GM19438 (cell line): ENCODE data around the gene TRIP10.
"Not testable (repeated sequence)": the region's sequence is repeated elsewhere in the genome, so short reads cannot be mapped to it uniquely, and the experiment has no call there.

ENCODE experiments used
- ATAC-seq: cut with Tn5 transposase; IDR thresholded peaks from one replicate; pipeline ENCODE4 v1.9.1; 2021; ENCODE audit warnings: low read depth; ENCODE audit not compliant: unreplicated experiment

Gene TRIP10, protein sequence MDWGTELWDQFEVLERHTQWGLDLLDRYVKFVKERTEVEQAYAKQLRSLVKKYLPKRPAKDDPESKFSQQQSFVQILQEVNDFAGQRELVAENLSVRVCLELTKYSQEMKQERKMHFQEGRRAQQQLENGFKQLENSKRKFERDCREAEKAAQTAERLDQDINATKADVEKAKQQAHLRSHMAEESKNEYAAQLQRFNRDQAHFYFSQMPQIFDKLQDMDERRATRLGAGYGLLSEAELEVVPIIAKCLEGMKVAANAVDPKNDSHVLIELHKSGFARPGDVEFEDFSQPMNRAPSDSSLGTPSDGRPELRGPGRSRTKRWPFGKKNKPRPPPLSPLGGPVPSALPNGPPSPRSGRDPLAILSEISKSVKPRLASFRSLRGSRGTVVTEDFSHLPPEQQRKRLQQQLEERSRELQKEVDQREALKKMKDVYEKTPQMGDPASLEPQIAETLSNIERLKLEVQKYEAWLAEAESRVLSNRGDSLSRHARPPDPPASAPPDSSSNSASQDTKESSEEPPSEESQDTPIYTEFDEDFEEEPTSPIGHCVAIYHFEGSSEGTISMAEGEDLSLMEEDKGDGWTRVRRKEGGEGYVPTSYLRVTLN

DNA sequence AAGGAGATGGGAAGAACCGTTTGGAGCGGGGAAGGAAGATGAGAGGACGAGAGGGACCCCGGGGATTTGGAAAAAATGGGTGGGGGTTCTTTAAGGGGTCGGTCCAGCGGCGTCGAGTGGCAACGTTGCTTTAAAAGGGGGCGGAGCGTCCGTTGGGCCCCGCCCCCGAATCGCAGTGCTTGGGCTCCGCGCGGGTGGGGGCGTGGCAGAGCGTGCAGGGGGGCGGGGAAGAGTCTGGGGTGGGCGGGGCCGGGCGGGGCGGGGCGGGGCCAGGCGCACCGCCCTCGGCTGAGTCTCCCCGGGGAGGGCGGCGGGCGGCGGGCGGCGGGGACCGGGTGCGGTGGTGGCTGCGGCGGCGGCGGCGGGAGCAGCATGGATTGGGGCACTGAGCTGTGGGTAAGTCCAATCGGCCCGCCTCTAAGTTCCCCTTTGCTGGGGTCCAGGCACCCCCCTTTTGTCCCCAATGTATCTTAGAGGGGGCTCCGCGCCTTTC is at the start of gene TRIP10:
Gene TRIP10, plus strand, starts transcription at position 291 of the 493 bp plus-strand sequence. Its CDS starts 82 bp downstream, at position 373.
- ATAC-seq: no peak

DNA sequence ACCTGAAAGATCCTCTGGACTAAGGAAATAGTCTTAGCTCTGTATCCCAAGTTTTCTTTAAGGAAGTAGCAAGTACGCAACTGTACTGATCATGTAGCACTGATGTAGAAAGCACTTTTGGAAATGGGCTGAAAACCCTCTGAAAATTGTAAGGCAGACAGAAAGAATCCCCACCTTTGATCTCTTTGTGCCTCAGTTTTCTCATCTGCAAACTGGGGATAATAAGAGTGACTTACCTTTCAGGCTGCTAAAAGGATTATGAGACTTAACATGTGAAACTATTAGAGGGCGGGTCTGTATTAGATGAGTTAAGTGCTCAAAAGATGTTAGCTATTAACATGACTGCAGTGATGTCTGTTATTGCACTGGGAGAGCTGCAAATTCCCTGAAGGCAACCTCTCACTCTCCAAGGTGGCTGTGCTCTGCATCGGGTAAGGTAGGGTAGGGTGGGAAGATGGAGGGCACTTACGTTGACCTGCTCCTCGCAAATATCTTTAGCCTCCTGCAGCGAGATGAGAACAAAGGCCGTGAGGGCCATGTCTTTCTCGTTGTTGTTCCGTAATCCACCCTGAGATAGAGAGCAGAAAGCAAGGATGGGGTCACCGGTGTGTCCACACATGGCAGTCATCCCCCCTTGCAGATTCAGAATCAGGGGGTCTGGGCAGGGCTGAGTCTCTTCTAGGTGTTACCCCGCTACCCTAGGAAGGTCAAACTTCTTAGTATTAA is 49.2 kb upstream of the TRIP10 start:
- ATAC-seq: no peak

DNA sequence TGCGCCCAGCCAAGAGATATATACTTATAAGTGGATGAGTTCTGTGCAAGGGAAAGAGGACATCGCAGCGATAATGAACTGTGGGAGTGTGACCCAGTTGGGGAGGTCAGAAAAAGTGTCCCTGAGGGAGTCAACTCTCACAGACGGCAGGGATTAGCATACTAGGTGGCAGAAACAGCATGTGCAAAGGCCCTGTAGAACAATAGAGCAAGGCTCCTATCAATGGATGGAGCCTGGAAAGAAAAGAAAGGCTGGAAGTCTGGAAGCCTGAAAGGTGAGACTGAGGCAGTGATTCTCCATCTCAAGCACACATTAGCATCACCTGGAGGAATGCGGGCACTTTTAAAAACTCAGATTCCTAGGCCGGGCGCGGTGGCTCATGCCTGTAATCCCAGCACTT is 48.1 kb upstream of the TRIP10 start:
- no peak for ATAC-seq

DNA sequence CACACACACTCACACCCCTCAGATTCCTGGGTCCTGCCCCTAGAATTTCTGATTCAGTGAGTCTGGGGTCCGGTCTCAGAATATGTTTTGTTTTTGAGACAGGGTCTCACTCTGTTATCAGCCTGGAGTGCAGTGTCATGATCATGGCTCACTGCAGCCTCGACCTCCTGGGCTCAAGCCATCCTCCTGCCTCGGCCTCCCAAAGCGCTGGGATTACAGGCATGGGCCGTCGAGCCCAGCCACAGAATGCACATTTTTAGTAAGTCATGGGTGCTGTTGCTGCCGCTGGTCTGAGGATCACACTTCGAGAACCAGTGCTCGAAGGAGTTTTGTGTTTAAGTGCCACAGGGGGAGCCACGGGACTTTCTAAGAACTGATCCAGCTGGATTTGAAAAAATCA is 47.5 kb upstream of the TRIP10 start:
- no peak for ATAC-seq

DNA sequence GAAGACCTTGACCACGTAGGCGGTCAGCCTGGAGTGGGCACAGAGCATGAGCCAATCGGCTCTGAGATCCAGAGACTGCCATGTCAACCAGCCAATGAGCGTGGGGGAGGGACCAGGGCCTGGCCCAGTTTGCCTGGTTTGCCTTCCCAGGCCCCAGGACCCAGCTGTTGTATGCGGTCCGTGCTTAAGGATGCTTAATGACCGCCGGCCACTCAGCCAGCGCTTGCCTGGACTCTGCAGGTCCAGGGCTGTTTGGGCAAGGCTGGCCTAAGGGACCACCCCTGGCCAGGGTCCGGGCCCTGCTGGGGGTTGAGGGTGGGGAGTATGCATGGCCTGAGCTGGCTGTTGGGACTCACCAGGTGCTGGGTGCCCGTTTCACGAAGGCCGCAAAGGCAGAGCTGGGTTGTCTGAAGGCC is 46.4 kb upstream of the TRIP10 start:
- ATAC-seq: no peak

DNA sequence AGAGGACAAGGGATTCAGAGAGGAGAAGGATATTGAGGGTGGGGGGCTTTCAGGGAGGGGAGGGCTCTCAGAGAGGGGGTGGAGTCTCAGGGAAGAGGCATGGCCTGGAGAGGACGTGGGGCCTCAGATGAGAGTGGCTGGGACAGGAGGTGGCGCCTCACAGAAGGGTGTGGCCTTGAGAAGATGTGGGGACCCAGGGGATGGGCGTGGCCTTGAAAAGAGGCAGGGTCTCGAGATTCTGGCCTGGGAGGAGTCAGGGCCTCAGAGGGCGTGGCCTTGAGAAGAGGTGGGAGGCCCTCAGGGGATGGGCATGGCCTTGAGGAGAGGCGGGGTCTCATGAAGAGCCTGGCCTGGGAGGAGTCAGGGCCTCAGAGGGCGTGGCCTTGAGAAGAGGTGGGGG is 45.8 kb upstream of the TRIP10 start:
- ATAC-seq: no peak

DNA sequence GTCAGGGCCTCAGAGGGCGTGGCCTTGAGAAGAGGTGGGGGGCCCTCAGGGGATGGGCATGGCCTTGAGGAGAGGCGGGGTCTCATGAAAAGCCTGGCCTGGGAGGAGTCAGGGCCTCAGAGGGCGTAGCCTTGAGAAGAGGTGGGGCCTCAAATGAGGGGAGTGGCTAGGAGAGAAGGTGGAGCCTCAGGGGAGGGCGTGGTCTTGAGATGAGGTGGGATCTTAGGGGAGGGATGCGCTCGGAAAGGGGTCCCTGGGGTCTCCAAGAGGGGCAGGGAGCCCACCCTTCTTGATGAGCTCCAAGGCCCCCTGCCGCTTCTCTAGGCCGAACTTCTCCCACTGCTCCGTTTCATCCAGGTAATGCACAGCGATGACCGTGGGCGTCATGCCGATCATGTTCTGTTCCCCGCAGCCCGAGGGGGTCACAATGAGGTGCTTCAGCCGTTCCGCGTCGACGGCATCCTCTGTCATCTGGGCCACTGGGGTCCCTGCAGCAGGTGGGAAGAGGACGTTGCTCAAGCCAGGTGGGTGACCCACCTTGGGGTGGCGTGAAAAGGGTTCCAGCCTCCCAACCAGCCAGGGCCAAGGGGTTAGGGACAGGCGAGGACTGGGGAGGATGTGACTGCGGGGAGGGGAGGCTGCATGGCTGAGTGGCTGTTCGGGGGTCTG is 45.2 kb upstream of the TRIP10 start:
- ATAC-seq: no peak

DNA sequence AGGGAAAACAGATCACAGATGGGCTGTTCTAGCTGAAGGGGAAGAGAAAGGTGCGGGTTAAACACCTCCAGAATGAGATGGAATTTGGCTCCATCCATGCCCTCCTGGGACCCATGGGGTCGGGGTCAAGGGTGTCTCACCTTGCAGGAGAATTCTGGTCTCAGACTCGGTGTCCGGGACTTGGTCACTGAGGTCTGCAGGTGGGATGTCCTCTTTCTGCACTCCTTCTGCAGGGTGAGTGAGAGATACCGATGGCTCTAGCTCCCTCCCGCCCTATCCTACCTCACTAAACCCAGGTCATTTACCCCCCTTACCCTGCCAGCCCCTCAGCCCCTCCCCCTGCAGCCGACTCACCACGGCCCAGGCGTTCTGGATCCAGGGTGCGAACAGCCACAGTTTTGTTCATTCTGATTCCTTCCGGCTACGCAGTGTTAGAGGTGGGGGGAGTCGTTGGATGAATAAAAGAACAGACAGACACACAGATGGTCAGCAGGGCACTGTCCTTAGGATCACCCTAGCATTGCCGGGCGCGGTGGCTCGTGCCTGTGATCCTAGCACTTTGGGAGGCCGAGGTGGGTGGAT is 43.1 kb upstream of the TRIP10 start:
- no peak for ATAC-seq

DNA sequence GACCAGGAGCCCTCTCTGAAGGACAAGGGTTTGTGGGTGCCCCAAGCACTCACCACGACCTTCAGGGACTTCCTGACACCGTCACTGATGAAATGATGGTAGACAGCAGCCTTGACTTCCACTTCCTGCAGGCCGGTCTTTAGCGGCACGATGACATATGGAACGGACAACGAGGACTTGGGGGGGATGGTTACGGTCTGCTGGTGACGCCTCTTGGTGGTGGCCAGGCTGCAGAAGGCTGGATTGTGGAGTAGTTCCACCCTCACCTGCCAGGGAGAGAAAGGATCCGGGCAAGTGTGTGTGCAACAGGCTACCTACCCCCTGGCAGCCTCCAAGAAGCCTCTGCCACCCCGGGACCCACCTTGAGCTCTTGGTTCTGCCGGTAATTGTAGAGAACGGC is 42.2 kb upstream of the TRIP10 start:
- no peak for ATAC-seq

DNA sequence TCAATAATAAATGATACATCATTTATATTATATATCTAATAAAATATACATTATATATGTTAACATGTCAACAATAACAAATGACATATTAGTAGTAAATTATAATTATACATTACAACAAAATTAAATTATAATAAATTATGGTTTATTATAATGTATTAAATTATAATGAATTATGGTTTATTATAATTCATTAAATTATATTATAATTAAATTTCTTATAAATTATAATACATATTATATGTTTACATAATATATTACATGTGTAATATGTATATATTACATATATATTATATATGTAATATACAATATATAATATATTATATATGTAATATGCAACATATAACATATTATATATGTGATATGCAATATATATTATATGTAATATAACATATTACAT is 39.5 kb upstream of the TRIP10 start:
- ATAC-seq: no peak

DNA sequence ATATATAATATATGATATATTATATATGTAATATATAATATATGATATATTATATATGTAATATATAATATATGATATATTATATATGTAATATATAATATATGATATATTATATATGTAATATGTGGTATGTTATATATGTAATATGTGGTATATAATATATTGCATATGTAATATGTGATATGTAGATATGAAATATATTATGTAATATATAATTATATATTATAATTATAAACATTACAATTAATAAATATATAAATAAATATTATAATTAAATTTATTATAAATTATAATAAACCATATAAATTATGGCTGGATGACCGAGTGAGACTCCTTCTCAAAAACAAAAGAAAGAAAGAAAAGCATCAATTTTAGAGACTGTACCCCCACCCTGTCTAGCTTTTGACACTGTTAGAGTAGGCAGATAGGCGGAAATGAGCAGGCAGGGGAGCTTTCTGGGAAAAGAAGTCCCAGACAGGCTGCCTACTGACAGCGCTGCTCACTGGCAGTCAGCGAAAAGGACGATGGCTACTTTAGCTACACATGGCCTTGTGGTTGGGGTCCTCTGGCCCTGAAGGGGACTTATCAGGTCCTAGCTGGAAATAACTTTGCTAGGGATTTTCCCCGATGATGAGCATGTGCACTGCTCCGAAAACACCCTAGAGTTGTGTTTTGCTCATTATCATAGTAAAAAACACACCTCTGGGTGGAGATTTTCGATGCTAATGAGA is 38.7 kb upstream of the TRIP10 start:
- no peak for ATAC-seq

DNA sequence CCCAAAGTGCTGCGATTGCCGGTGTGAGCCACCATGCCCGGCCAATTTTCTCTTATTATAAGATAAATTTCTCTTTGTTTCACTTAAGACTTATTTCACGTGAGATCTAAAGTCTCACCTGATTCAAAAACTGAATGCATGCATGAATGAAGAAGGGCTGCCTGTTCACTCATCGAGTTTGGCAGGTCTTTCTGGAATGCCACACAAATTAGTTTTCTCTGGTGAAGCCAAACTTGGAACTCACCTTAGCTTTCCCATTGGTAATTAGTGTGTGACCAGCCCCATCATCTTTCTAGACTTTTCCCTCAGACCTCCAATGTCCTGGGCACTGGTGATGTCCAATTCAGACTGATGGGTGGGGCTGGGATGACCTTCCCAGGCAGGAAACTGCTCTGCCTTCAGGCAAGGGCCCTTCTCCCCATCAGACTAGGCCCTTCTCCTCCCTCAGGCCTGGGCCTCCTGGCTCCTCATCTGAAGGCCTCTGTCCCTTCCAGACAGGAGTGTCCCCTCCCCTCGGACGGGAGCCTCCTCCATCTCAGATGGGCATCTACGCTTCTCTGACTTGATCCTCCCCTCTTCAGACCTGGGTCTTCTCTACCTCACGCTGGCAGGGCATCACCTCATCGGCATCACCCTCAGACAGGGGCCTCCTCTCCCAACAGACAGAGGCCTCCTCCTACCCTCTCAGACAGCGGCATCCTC is 33.4 kb upstream of the TRIP10 start:
- no peak for ATAC-seq

DNA sequence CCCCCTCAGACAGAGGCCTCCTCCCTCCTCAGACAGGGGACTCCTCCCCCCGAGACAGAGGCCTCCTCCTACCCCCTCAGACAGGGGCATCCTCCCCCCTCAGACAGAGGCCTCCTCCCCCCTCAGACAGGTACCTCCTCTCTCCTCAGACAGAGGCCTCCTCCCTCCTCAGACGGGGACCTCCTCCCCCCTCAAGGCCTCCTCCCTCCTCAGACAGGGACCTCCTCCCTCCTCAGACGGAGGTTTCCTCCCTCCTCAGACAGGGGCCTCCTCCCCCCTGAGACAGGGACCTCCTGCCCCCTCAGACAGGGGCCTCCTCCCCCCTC is 32.9 kb upstream of the TRIP10 start:
- ATAC-seq: no peak

DNA sequence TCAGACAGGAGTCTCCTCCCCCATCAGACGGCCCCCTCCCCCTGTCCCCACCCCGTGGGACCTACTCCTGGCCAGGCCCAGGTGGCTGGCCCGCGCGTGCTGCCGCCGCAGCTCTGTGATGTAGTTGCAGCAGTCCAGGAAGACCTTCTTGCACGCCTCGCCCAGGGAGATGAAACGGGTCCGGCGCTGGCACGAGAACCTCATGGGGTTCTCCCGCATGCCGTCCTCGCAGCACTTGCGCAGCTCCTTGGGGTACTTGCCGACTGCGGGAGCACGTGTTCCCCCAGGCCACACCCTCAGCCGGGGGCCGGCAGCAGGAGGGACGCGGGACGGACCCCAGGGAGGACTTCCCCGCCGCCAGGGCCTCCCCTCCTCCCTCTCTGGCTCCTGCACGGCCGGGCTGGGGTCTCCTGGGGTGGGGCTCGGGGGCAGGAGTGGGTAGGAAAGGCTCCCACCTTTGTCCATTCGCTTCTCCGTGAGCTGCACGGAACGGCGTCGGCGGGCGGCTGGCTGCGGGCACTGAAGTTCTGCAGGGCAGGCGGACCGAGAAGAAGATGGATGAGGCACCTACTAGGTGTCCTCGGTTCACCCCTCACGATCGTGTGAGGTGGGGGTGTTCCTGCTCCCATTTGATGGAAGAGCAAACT is 32.3 kb upstream of the TRIP10 start:
- no peak for ATAC-seq

DNA sequence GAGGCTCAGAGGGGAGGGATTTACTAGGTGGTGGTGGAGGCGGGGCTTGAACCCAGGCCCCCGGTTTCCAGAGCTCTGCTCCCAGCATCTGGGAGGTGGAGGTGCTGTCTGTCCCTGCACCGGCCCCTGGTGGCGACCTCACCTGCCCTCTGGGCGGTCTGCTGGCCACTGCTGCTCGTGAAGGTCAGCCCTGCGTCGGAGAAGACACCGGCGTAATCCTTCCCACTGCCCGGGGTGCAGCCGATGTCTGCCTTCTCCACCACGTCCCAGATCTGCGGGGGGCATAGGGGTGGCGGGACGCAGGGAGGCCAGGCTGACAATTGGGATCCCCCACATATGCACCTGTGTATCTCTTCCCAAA is 31.8 kb upstream of the TRIP10 start:
- no peak for ATAC-seq

DNA sequence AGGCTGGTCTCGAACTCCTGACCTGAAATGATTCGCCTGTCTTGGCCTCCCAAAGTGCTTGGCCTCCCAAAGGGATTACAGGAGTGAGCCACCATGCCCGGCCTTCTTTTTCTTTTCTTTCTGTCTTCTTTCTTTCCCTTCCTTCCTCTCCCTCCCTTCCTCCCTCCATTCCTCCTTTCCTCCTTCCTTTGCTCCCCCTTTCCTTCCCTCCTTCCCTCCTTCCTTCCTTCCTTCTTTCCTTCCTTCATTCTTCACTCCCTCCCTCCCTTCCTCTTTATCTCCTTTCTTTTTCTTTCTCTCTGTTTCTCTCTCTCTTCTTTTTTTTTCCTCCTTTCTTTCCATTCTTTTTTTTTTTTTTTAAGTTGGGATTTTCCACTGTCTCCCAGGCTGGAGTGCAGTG is 31.1 kb upstream of the TRIP10 start:
- ATAC-seq: no peak

DNA sequence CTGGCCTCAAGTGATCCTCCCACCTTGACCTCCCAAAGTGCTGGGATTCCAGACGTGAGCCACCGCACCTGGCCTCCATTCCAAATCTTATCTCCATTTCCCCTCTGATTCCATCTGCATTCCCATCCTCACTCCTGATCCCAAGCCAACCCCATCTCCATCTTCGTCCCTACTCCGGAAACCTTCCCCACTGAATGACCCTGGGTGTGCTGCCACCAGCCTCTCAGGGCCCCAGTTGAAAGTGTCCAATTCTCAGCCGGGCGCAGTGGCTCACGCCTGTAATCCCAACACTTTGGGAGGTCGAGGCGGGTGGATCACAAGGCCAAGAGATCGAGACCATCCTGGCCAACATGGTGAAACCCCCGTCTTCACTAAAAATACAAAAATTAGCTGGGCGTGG is 30.6 kb upstream of the TRIP10 start:
- not testable (repeated sequence) for ATAC-seq

DNA sequence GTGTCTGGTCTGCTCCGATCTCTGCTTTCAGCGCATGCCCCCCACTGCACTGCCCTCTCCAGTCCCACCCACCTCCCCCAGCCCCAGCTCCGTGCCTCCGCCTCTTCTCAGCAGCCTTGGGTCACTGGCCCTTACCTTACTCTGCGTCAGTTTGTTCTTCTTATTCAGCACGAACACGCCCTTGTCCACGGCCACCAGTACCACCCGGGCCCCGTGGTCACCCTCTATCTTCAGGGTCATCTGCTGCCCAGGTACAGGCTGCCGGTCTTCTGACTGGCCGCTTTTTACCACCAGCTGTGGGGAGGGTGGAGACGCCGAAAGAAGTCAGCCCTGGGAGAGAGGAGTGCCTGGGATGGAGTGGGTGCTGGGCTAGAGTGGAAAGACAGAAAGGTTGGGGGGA is 29.9 kb upstream of the TRIP10 start:
- ATAC-seq: no peak
